Omental fat pad (tissue), 4 donors: ENCODE results near the gene CDC6. TPM values are rescaled to one million over a fixed set of nuclear protein-coding genes. Genes with fewer than 3 reads are reported as not detected.

Source experiments
- ATAC-seq: fragments of 150-250 bp; one replicate; pipeline ENCODE4 v1.9.1; 2016; ENCODE audit warnings: mild to moderate bottlenecking, moderate library complexity; ENCODE audit not compliant: low FRiP score
- DNase-seq: peaks from one replicate; pipeline ENCODE4 v3.0.0-alpha.2; 2019; ENCODE audit warnings: low spot score
- total RNA-seq, 4 donors: library from RNA; depleted of rRNA; stranded (reverse); fragments of >200 nt; gene quantifications; one replicate each; pipeline ENCODE4 v1.1.0, GENCODE V29; 2016
- TF ChIP-seq, protein P1 (sequence below), 3 donors: fragments of 450-650 bp; IDR thresholded peaks; one replicate each; pipeline ENCODE4 v1.5.1; 2016 to 2017; ENCODE audit warnings: antibody characterized with exemption in 3 of 3, mild to moderate bottlenecking in 3 of 3, moderate library complexity in 2 of 3

Gene CDC6
- total RNA-seq, 4 donors from 2014 or later = 0.56 to 4.3 (median 1.7) TPM

DNA sequence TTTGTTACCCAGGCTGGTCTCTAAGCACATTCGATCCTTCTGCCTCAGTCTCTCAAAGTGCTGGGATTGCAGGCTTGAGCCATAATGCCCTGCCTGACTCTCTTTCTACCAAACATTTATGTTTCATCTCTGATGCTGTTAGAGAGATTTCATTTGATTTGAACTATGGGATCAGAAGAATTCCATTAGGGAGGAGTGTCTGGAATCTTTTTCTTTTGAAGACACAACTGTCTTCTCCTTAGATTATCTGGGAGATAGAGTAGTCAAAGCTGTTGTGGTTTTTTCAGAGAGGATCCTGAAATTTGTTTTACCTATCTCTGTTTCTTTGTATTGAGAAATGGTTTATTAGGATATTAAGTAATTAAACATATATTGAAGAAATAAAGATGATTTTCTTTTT, 39.2 kb upstream of the CDC6 start:
- ATAC-seq = no peak
- DNase-seq = no peak
- TF ChIP-seq, protein P1, sequence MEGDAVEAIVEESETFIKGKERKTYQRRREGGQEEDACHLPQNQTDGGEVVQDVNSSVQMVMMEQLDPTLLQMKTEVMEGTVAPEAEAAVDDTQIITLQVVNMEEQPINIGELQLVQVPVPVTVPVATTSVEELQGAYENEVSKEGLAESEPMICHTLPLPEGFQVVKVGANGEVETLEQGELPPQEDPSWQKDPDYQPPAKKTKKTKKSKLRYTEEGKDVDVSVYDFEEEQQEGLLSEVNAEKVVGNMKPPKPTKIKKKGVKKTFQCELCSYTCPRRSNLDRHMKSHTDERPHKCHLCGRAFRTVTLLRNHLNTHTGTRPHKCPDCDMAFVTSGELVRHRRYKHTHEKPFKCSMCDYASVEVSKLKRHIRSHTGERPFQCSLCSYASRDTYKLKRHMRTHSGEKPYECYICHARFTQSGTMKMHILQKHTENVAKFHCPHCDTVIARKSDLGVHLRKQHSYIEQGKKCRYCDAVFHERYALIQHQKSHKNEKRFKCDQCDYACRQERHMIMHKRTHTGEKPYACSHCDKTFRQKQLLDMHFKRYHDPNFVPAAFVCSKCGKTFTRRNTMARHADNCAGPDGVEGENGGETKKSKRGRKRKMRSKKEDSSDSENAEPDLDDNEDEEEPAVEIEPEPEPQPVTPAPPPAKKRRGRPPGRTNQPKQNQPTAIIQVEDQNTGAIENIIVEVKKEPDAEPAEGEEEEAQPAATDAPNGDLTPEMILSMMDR (IDR thresholded peaks at IDR 0.05) = no peak

DNA sequence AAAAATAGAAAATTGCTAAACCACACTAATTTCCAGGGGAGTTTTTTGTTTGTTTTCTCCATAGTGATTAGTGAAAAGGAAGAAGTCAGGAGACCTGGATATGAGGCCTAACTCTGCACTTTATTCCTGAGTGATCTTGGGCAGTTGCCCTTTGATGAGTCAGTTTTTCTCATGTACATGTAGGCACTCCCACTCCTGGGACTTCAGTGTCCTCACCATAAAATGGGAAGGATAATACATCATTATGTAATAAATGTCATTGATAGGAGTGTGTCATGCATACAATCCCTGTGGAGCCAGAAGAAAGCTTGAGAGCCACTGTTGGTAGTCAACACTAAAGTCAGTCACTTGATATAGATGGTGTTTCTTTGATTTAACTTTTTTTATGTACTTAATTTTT, 36.1 kb upstream of the CDC6 start:
- TF ChIP-seq, protein P1 (IDR thresholded peaks at IDR 0.05) = no peak
- DNase-seq (no peak), ATAC-seq (peak; percentile 99)

DNA sequence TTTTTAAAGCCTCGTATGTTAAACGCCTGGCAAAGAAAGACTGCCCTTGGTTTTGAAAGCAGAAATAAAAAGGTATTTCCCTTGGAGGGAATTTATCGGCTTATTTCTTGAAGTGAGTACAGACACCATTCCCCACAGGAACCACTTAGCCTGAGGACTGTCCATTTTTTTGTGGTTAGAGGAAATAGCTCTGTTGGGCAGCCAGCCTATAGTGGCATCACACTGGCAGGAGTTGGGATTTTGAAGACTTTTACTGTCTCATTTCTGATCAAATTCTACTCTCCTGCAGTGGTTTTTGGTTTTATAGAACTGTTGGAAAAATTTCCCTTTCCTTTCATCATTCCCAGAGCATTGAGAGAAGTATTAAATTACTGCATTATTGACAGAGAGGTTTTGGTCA, 34.1 kb upstream of the CDC6 start:
- DNase-seq = no peak
- TF ChIP-seq, protein P1 (IDR thresholded peaks at IDR 0.05) = no peak
- ATAC-seq = no peak

DNA sequence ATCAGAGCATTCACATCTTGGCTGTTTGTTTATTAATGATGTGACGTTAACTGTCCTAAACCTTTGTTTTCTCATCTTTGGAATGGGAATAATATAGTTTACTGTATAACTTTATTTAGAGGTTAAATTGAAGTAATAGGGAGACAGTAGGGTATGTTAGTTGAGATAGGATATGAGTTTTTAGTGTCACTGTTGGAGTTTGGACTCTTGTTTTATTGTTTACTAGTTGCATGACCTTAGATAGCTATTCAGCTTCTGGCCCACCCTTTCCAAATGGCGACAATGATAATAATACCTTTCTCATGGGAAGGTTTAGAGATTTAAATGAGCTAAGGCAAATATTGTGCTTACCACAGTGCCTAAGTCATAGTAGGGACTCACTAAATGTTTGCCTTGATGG, 28.2 kb upstream of the CDC6 start:
- DNase-seq = no peak
- no peak for ATAC-seq
- TF ChIP-seq, protein P1 (IDR thresholded peaks at IDR 0.05) = no peak

DNA sequence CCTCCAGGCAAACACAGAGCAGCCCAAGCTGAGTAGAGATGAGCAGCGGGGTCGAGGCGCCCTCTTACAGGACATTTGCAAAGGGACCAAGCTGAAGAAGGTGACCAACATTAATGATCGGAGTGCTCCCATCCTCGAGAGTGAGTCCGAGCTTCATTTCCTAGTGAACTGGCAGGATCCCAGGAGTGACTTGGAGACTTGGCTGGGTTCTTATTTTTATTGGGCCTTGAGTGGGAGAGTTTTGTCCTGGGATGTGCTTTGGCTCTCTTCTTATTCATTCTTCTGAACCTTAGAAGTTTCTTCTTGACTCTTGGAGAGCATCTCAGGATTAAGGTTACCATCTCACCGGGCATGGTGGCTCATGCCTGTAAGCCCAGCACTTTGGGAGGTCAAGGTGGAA, 27.2 kb upstream of the CDC6 start:
- DNase-seq (no peak), ATAC-seq (no peak)
- TF ChIP-seq, protein P1 (IDR thresholded peaks at IDR 0.05) = no peak

DNA sequence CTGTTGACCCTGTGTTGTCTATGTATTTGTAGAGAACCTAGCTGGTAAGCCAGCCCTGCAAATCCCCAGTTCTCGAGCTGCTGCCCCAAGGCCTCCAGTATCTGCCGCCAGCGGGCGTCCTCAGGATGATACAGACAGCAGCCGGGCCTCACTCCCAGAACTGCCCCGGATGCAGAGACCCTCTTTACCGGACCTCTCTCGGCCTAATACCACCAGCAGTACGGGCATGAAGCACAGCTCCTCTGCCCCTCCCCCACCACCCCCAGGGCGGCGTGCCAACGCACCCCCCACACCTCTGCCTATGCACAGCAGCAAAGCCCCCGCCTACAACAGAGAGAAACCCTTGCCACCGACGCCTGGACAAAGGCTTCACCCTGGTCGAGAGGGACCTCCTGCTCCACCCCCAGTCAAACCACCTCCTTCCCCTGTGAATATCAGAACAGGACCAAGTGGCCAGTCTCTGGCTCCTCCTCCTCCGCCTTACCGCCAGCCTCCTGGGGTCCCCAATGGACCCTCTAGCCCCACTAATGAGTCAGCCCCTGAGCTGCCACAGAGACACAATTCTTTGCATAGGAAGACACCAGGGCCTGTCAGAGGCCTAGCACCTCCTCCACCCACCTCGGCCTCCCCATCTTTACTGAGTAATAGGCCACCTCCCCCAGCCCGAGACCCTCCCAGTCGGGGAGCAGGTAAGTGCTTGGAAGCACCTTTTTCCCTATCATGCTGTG, 23.1 kb upstream of the CDC6 start:
- TF ChIP-seq, protein P1 (IDR thresholded peaks at IDR 0.05) = no peak
- no peak for DNase-seq
- ATAC-seq = no peak

DNA sequence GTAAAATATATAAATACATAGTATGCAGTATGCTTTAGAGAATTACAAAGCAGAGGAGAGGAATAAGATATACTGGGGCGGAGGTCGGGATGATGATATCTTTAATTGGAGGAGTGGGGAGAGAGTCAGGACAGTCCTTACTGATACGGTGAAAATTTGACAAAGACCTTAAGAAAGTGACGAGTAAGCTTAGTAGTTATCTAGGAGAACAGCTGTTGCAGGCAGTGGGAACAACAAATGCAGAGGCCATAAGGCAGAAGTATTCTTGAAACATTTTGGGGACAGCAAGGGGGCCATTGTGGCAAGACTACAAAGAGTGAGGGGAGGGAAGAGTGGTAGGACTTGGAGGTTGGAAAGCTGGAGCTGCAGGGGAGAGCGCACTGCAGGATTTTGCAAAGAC, 22.3 kb upstream of the CDC6 start:
- ATAC-seq (no peak), DNase-seq (no peak)
- TF ChIP-seq, protein P1 (IDR thresholded peaks at IDR 0.05) = no peak
